B cell (primary cell): ENCODE results near the gene VPS37C. TPM values are rescaled to one million over a fixed set of nuclear protein-coding genes. Genes with fewer than 3 reads are reported as not detected.

Source experiments
- ATAC-seq: fragments of 200-7000 bp; cut with Tn5 transposase; one replicate; pipeline ENCODE4 v1.10.0; 2021; ENCODE audit warnings: low read depth, mild to moderate bottlenecking, moderate number of reproducible peaks, moderate library complexity
- CTCF ChIA-PET: fragments of 350-600 bp; sonication (Branson Sonifier 250); formaldehyde crosslinking; loops from one replicate; lab custom pipeline; 2021; ENCODE audit warnings: antibody characterized with exemption, inconsistent platforms; lab: Charles Lee
- POLR2A ChIA-PET: fragments of 350-600 bp; sonication (Branson Sonifier 250); formaldehyde crosslinking; loops from one replicate; lab custom pipeline; 2021; ENCODE audit warnings: antibody characterized with exemption; lab: Charles Lee
- DNase-seq: peaks from one replicate; pipeline ENCODE4 v3.0.0; 2013
- H2AFZ ChIP-seq: 2 replicates; pipeline ENCODE4 v1.6.1; 2012; ENCODE audit warnings: mild to moderate bottlenecking, low read depth, low read length; ENCODE audit not compliant: insufficient read depth, poor library complexity, severe bottlenecking
- H3K27ac ChIP-seq, 2 donors: 1 replicate in 1 of 2; 2 replicates in 1 of 2; pipeline ENCODE4 v1.5.1; 2012 to 2013; ENCODE audit warnings: low read length in 2 of 2, mild to moderate bottlenecking in 2 of 2, moderate library complexity in 1 of 2
- H3K27me3 ChIP-seq, 4 experiments: fragments of 200-600 bp in 1 of 4; sonication (generic) in 1 of 4; replicated peaks in 1 of 4; 1 replicate in 2 of 4; 2 replicates in 2 of 4; pipeline versions ENCODE4 v1.6.1 to v1.7.0; 2013 to 2016; ENCODE audit warnings: low read length in 3 of 4, mild to moderate bottlenecking in 2 of 4, mixed read lengths in 1 of 4, moderate library complexity in 1 of 4; ENCODE audit not compliant: insufficient read depth in 4 of 4, control insufficient read depth in 3 of 4; ENCODE audit errors: control extremely low read depth in 1 of 4
- H3K36me3 ChIP-seq, 2 experiments: replicated peaks in 1 of 2; 1 replicate in 1 of 2; 2 replicates in 1 of 2; pipeline versions ENCODE4 v1.6.1 to v1.7.1; 2013; ENCODE audit warnings: low read length in 1 of 2; ENCODE audit not compliant: insufficient read depth in 2 of 2, control insufficient read depth in 1 of 2; ENCODE audit errors: control extremely low read depth in 1 of 2, extremely low read depth in 1 of 2
- H3K4me1 ChIP-seq, 2 donors: fragments of 200-600 bp in 1 of 2; sonication (generic) in 1 of 2; 1 replicate in 1 of 2; 2 replicates in 1 of 2; pipeline versions ENCODE4 v1.5.1 to v1.6.1; 2013 to 2017; ENCODE audit warnings: low read length in 2 of 2; ENCODE audit not compliant: control insufficient read depth in 2 of 2, insufficient read depth in 2 of 2
- H3K4me2 ChIP-seq: replicated peaks from 2 replicates; pipeline ENCODE3; 2012; ENCODE audit warnings: mild to moderate bottlenecking, low read depth, low read length; ENCODE audit not compliant: poor library complexity, severe bottlenecking
- H3K4me3 ChIP-seq, 5 experiments: fragments of 200-600 bp in 1 of 5; sonication (generic) in 1 of 5; 1 replicate in 3 of 5; 2 replicates in 2 of 5; pipeline versions ENCODE4 v1.5.1 to v1.7.0; 2011 to 2016; ENCODE audit warnings: low read length in 4 of 5, mild to moderate bottlenecking in 4 of 5, low read depth in 2 of 5, control low read depth in 1 of 5, moderate library complexity in 1 of 5; ENCODE audit not compliant: insufficient read depth in 1 of 5; ENCODE audit errors: control extremely low read depth in 1 of 5, extremely low read depth in 1 of 5
- H3K79me2 ChIP-seq: fragments of 200-600 bp; sonication (generic); one replicate; pipeline ENCODE4 v1.6.0; 2016; ENCODE audit warnings: low read length; ENCODE audit not compliant: control insufficient read depth, insufficient read depth
- H3K9ac ChIP-seq: fragments of 200-600 bp; sonication (generic); 2 replicates; pipeline ENCODE4 v1.6.1; 2017; ENCODE audit warnings: mild to moderate bottlenecking, low read length, moderate library complexity
- H3K9me3 ChIP-seq, 3 donors: one replicate each; pipeline versions ENCODE4 v1.6.1 to v1.7.1; 2013; ENCODE audit warnings: low read length in 2 of 3; ENCODE audit not compliant: control insufficient read depth in 2 of 3, insufficient read depth in 1 of 3; ENCODE audit errors: control extremely low read depth in 1 of 3
- H4K20me1 ChIP-seq: 2 replicates; pipeline ENCODE4 v1.6.0; 2012; ENCODE audit warnings: mild to moderate bottlenecking, low read length; ENCODE audit not compliant: insufficient read depth, control insufficient read depth, poor library complexity, severe bottlenecking
- H3K27ac Mint-ChIP-seq: one replicate; pipeline ENCODE4 v1.8.0; 2021; ENCODE audit warnings: mixed read lengths
- H3K27me3 Mint-ChIP-seq: one replicate; pipeline ENCODE4 v1.8.0; 2021; ENCODE audit warnings: mixed read lengths
- H3K4me1 Mint-ChIP-seq: one replicate; pipeline ENCODE4 v1.8.0; 2021; ENCODE audit warnings: mixed read lengths
- H3K4me3 Mint-ChIP-seq: one replicate; pipeline ENCODE4 v1.8.0; 2021; ENCODE audit warnings: mixed read lengths
- H3K9me3 Mint-ChIP-seq: one replicate; pipeline ENCODE4 v1.8.0; 2022; ENCODE audit warnings: mixed read lengths; ENCODE audit not compliant: insufficient read depth
- EZH2 ChIP-seq: IDR thresholded peaks from 2 replicates; pipeline ENCODE4 v1.6.1; 2012; ENCODE audit warnings: borderline replicate concordance, low read depth, mild to moderate bottlenecking, moderate library complexity, low read length; ENCODE audit not compliant: insufficient read depth, poor library complexity, severe bottlenecking
- WGBS: methylation state at CpG from one replicate; pipeline ENCODE4 v1.1.5; 2013; ENCODE audit warnings: missing lambda C conversion rate; ENCODE audit not compliant: insufficient coverage; 5-methylcytosine and 5-hydroxymethylcytosine counted together
- intact Hi-C: fragments of 100-400 bp; cut with micrococcal nuclease; formaldehyde crosslinking; loops from one replicate; pipeline ENCODE4 v1.10.0; 2022
- polyA plus RNA-seq: library from polyadenylated mRNA; depleted of rRNA; stranded (reverse); fragments of >200 nt; gene quantifications from 2 replicates; pipeline ENCODE4 v1.2.3, GENCODE V29; 2012
- total RNA-seq, 2 donors: library from RNA; stranded (reverse); fragments of 120-200 nt in 1 of 2; gene quantifications; 1 replicate in 1 of 2; 2 replicates in 1 of 2; pipeline versions ENCODE4 v1.2.3 to v1.2.4, GENCODE V29; 2013 to 2022
- TF ChIP-seq, protein P1 (sequence below): fragments of 200-600 bp; IDR thresholded peaks from one replicate; pipeline ENCODE4 v1.8.0; 2022; ENCODE audit warnings: antibody characterized with exemption, mild to moderate bottlenecking

Gene VPS37C
- total and polyA plus RNA-seq, 2 donors (not counting 1 experiment from before 2014, with no cell fraction given): 6.4 to 20.1 TPM

DNA sequence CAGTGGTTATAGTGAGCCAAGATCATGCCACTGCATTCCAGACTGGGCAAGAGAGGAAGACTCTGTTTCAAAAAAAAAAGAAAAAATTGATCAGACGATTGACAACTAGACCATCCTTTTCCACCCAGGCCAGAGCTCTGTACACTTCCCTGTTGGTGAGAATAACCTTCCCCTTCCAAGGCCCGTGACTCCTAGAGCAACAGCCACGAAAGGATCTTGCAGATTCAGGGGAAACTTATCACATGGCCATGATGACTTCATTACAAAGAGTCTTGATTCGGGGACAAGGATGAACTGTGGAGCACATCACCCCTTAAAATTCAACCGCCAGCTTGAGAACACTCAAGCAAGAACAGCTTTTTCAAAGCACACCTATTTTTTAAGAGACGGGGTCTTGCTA is 48.7 kb downstream of the VPS37C start:
- H3K4me3 Mint-ChIP-seq: no peak overlapping the region
- ChIA-PET POLR2A (no interaction called here), CTCF (interaction anchor here (0.9 to 2.1 kb wide), 3 partner anchors 17 to 197 kb away, joined by 3 to 6 read pairs (median 3); no protein-coding TSS in a partner anchor)
- Histone ChIP-seq H3K27ac (no peak overlapping the region), H4K20me1 (no peaks in the 10 kb centered on the region), H2AFZ (no peak overlapping the region), H3K27me3 (no peaks in the 10 kb centered on the region), H3K9me3 (no peaks in the 10 kb centered on the region), H3K4me2 (no peak overlapping the region), H3K9ac (no peak overlapping the region), H3K36me3 (peaks cover 0 to 4% of the 10 kb centered on the region in 2 experiments), H3K4me3 (no peak overlapping the region), H3K4me1 (peaks cover 7% of the 10 kb centered on the region in 2 donors), H3K79me2 (peaks cover 11% of the 10 kb centered on the region)
- 93% methylated on average over 5 of the region's 6 CpGs for WGBS
- ATAC-seq: no peak
- DNase-seq: no peak
- H3K27ac Mint-ChIP-seq: no peak overlapping the region
- peaks cover 18% of the 10 kb centered on the region for H3K4me1 Mint-ChIP-seq
- TF ChIP-seq, protein P1, sequence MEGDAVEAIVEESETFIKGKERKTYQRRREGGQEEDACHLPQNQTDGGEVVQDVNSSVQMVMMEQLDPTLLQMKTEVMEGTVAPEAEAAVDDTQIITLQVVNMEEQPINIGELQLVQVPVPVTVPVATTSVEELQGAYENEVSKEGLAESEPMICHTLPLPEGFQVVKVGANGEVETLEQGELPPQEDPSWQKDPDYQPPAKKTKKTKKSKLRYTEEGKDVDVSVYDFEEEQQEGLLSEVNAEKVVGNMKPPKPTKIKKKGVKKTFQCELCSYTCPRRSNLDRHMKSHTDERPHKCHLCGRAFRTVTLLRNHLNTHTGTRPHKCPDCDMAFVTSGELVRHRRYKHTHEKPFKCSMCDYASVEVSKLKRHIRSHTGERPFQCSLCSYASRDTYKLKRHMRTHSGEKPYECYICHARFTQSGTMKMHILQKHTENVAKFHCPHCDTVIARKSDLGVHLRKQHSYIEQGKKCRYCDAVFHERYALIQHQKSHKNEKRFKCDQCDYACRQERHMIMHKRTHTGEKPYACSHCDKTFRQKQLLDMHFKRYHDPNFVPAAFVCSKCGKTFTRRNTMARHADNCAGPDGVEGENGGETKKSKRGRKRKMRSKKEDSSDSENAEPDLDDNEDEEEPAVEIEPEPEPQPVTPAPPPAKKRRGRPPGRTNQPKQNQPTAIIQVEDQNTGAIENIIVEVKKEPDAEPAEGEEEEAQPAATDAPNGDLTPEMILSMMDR: no peak
- no peak for TF ChIP-seq EZH2
- no peaks in the 10 kb centered on the region for H3K9me3 Mint-ChIP-seq
- no peaks in the 10 kb centered on the region for H3K27me3 Mint-ChIP-seq
- intact Hi-C loops: no loop called here

DNA sequence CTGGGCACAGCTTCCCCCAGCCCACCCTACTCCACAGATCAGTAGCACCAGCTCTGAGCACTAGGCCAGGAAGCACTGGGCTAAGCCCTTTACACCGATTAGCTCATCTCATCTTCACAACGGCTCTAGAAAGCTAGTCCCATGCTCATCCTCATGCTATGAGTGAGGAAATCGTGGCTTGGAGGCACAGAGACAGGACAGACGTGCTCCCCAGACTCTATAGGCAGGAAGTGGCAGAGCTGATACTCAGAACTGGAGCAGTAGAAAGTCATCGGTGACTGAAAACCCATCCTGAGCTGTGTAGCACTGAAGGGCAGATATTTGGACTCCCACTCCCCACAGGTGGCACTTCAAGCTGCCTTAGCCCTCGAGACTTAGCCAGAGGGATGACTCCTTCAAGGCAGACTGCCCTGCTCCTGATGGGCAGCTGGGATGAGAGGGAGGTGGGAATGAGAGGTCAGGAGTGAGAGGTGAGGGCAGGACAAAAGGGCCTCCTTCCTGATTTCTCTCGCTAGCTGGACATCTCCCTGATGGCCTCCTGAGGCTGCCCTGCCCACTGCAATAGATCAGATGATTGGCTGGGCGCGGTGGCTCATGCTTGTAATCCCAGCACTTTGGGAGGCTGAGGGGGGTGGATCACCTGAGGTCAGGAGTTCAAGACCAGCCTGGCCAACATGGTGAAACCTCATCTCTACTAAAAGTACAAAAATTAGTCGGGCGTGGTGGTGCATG is 49.3 kb downstream of the VPS37C start:
- Histone ChIP-seq H3K79me2 (peaks cover 14% of the 10 kb centered on the region), H3K4me3 (no peak overlapping the region), H3K36me3 (peaks cover 0 to 4% of the 10 kb centered on the region in 2 experiments), H4K20me1 (no peaks in the 10 kb centered on the region), H3K27me3 (no peaks in the 10 kb centered on the region), H3K9ac (no peak overlapping the region), H2AFZ (no peak overlapping the region), H3K4me1 (peaks cover 7% of the 10 kb centered on the region in 2 donors), H3K4me2 (no peak overlapping the region), H3K27ac (no peak overlapping the region), H3K9me3 (no peaks in the 10 kb centered on the region)
- H3K27ac Mint-ChIP-seq: no peak overlapping the region
- DNase-seq (no peak), ATAC-seq (no peak)
- TF ChIP-seq, protein P1: no peak
- TF ChIP-seq EZH2: no peak
- ChIA-PET POLR2A (no interaction called here), CTCF (interaction anchor here (0.8 to 2.1 kb wide), 4 partner anchors 17 to 197 kb away, joined by 3 to 6 read pairs (median 3); no protein-coding TSS in a partner anchor)
- peaks cover 18% of the 10 kb centered on the region for H3K4me1 Mint-ChIP-seq
- intact Hi-C loops: no loop called here
- H3K4me3 Mint-ChIP-seq: no peak overlapping the region
- WGBS: 62% methylated on average over 5 of the region's 11 CpGs
- no peaks in the 10 kb centered on the region for H3K27me3 Mint-ChIP-seq
- no peaks in the 10 kb centered on the region for H3K9me3 Mint-ChIP-seq
